Right lobe of liver (tissue), 6 donors: Measurements from ENCODE around the gene CIDEC. TPM values are rescaled to one million over a fixed set of nuclear protein-coding genes. Genes with fewer than 3 reads are reported as not detected.

ENCODE experiments used
- ATAC-seq, 4 donors: fragments of 200-7000 bp; cut with Tn5 transposase; one replicate each; pipeline ENCODE4 v1.9.1; 2020; ENCODE audit warnings: mild to moderate bottlenecking in 4 of 4, moderate library complexity in 4 of 4
- DNase-seq, 3 donors: peaks; one replicate each; pipeline ENCODE4 v3.0.0-alpha.2; 2020
- H3K27ac ChIP-seq, 3 donors: fragments of 200-600 bp; one replicate each; pipeline ENCODE4 v1.8.0; 2022
- H3K27me3 ChIP-seq, 2 donors: fragments of 200-600 bp; one replicate each; pipeline ENCODE4 v1.8.0; 2022
- H3K36me3 ChIP-seq, 4 donors: fragments of 200-600 bp; sonication (generic) in 1 of 4; one replicate each; pipeline versions ENCODE4 v1.5.1 to v1.8.0; 2017 to 2022; ENCODE audit warnings: control low read depth in 1 of 4
- H3K4me1 ChIP-seq, 4 donors: fragments of 200-600 bp; sonication (generic) in 1 of 4; one replicate each; pipeline versions ENCODE4 v1.5.1 to v1.8.0; 2017 to 2022; ENCODE audit warnings: control low read depth in 1 of 4
- H3K4me3 ChIP-seq, 3 donors: fragments of 200-600 bp; one replicate each; pipeline ENCODE4 v1.8.0; 2022
- H3K9me3 ChIP-seq, 4 donors: fragments of 200-600 bp; sonication (generic) in 1 of 4; one replicate each; pipeline versions ENCODE4 v1.5.1 to v1.8.0; 2017 to 2022; ENCODE audit warnings: control low read depth in 1 of 4
- POLR2A ChIP-seq: fragments of 450-650 bp; IDR thresholded peaks from one replicate; pipeline ENCODE4 v1.6.1; 2017; ENCODE audit warnings: antibody characterized with exemption, mild to moderate bottlenecking
- whole genome bisulfite sequencing: methylation state at CpG from one replicate; pipeline ENCODE4 v1.1.6; 2018; ENCODE audit warnings: low coverage, low lambda C conversion rate; ENCODE audit not compliant: insufficient coverage; ENCODE audit errors: missing lambda C conversion rate; 5-methylcytosine and 5-hydroxymethylcytosine counted together
- intact Hi-C, 2 donors: fragments of 100-400 bp; cut with DNase I; formaldehyde crosslinking; loops; one replicate each; pipeline versions ENCODE4 v1.11.2 to v1.14.1; 2022
- long read RNA-seq: library from polyadenylated mRNA; unstranded; transcript quantifications from one replicate; pipeline ENCODE4 v2.0.0, GENCODE V29; 2019
- total RNA-seq, 6 experiments: library from RNA; depleted of rRNA in 2 of 6; stranded (reverse); fragments of >200 nt in 2 of 6; fragmentation: NEBNext Ultra II Directional in 3 of 6; extraction: Animal tissue kit (Norgen Biotek cat#: 25700) in 3 of 6; gene quantifications; one replicate each; pipeline versions ENCODE4 v1.1.0 to v1.2.4, GENCODE V29; 2016 to 2023
- TF ChIP-seq, protein P1 (sequence below), 4 donors: fragments of 200-600 bp in 3 of 4; fragments of 450-650 bp in 1 of 4; IDR thresholded peaks; one replicate each; pipeline versions ENCODE4 v1.5.1 to v1.8.0; 2016 to 2022; ENCODE audit warnings: antibody characterized with exemption in 4 of 4, mild to moderate bottlenecking in 2 of 4
- donor health status: DM: no; HTN: yes; CAD: no.
- donor health status: DM: no; HTN: no; CAD: no.
- donor health status: DM: no; HTN: no; CAD: no.
- donor health status: DM: no; HTN: yes; CAD: no.
- donor health status: DM: no; HTN: yes; CAD: no.

The CIDEC gene, protein sequence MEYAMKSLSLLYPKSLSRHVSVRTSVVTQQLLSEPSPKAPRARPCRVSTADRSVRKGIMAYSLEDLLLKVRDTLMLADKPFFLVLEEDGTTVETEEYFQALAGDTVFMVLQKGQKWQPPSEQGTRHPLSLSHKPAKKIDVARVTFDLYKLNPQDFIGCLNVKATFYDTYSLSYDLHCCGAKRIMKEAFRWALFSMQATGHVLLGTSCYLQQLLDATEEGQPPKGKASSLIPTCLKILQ
- 100 to 1,000 TPM in 1 of 6 experiments, 10 to 100 TPM in 1, 1 to 10 TPM in 4; 1.0 to 101 (median 2.7) TPM for total RNA-seq
- long read RNA-seq, partial matches to known transcripts: 0 of 2 reads
- long read RNA-seq, other reads (novel, unspliced or antisense): 1 of 2 reads

DNA sequence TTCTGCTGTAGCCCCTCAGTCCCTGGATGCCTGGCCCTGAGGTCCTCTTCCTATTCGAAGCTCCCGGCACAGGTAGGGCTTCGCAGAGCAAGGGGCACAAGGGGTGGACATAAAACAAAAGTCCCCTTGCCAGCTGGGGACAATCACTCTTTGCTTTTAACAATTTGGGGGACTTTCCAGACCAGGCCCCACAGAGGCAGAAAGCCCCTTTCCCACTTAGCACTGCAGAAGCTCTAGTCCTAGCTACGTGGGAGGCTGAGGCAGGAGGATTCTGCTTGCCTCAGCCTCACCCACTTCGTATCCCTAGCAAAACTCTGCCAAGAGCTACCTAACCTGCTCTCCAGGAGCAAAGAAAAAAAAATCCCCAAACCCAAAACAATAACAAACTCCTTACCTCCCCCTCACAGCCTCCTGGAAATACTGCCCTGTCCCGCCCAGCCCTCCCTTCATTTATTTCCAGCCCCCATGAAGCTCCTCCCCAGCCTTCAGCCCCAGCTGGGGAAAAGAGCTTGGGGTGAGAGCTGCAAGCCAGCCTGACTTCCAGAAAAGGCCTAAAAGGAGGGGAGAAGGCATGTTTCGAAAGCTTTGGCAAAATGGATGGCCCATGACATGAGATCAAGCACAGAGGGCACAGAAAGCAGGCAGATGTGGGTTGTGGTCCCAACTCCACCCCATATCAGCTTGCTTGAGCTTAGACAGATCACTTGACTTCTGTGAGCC, at the start of gene CIDEC:
CIDEC (minus strand) TSS at position 424 of the 720 bp plus-strand sequence. CDS start 1,767 bp downstream, outside the sequence.
- no peak for DNase-seq
- Histone ChIP-seq H3K9me3 (no peaks in the 10 kb centered on the region), H3K27ac (no peak within 1 kb of the TSS), H3K36me3 (no peaks in the 10 kb centered on the region), H3K27me3 (no peaks in the 10 kb centered on the region), H3K4me3 (no peak within 1 kb of the TSS), H3K4me1 (no peaks in the 10 kb centered on the region)
- 85% methylated on average over 7 of the region's 7 CpGs for WGBS
- no peak for ATAC-seq
- intact Hi-C loops: no loop called here
- TF ChIP-seq POLR2A: no peak
- TF ChIP-seq, protein P1, sequence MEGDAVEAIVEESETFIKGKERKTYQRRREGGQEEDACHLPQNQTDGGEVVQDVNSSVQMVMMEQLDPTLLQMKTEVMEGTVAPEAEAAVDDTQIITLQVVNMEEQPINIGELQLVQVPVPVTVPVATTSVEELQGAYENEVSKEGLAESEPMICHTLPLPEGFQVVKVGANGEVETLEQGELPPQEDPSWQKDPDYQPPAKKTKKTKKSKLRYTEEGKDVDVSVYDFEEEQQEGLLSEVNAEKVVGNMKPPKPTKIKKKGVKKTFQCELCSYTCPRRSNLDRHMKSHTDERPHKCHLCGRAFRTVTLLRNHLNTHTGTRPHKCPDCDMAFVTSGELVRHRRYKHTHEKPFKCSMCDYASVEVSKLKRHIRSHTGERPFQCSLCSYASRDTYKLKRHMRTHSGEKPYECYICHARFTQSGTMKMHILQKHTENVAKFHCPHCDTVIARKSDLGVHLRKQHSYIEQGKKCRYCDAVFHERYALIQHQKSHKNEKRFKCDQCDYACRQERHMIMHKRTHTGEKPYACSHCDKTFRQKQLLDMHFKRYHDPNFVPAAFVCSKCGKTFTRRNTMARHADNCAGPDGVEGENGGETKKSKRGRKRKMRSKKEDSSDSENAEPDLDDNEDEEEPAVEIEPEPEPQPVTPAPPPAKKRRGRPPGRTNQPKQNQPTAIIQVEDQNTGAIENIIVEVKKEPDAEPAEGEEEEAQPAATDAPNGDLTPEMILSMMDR (IDR thresholded peaks at IDR 0.05): no peak

DNA sequence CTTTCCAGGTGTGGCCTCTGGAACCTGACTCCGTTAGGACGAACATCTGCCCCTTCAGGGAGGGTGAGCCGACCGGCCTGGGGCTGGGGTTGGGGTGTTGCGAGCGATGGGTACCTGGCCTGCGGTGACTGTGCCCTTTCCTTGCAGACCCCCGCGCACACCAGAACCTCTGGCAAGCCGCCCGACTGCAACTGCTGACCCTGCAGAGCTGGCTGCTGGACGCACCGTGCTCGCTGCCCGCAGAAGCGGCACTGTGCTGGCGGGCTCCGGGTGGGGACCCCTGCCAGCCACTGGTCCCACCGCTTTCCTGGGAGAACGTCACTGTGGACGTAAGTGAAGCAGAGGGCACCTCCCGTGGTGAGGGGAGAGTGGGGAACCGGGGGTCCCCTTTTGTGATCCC, 48.1 kb upstream of the CIDEC start:
- ATAC-seq (no peak), DNase-seq (no peak)
- TF ChIP-seq, protein P1 (IDR thresholded peaks at IDR 0.05): no peak
- no peak for TF ChIP-seq POLR2A
- no peaks in the 10 kb centered on the region for H3K9me3 ChIP-seq
- WGBS: no CpG with 5 or more reads among the region's 23 CpGs
- H3K4me3 ChIP-seq: no peak overlapping the region
- H3K4me1 ChIP-seq: peaks cover 0 to 9% (median 2%) of the 10 kb centered on the region in 4 donors
- no peaks in the 10 kb centered on the region for H3K27me3 ChIP-seq
- H3K27ac ChIP-seq: no peak overlapping the region
- peaks cover 0 to 12% (median 0%) of the 10 kb centered on the region in 4 donors for H3K36me3 ChIP-seq
- intact Hi-C loops: loop anchor here in 1 of 2 donors (10.0 kb wide), 1 partner anchor 73 kb away; no protein-coding TSS in a partner anchor

DNA sequence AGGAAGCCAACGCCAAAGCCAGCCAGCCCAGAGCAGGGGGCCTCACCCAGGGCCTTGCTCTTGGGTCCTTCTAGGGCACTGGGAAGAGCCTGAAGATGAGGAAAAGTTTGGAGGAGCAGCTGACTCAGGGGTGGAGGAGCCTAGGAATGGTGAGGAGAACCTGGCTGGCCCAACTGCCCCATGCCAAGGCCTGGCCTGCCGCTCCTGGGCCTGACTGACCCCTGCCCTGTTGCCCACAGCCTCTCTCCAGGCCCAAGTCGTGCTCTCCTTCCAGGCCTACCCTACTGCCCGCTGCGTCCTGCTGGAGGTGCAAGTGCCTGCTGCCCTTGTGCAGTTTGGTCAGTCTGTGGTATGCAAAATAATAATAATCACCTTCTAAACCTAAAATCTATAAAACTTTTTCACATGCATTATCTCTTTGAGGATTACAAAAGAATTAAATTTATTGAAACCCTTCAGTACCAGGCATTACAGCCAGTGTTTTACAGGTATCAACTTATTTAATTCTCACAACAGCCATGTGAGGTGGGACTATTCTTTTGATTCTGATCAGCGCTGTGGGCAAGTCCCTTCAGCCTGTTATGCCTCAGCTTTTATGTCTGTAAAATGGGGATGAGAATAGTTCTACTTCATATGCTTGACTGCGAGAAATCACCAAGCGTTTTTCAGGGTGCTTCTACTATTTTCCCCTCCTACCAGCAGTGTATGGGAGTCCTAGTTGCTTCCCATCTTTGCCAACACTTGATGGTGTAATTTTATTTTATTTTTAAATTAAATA, 38.4 kb upstream of the CIDEC start:
- Histone ChIP-seq H3K36me3 (no peaks in the 10 kb centered on the region), H3K27ac (no peak overlapping the region), H3K4me3 (peak overlapping the region in 2 of 3 donors; percentile 72 to 73), H3K9me3 (no peaks in the 10 kb centered on the region), H3K4me1 (peaks cover 0 to 38% (median 16%) of the 10 kb centered on the region in 4 donors), H3K27me3 (no peaks in the 10 kb centered on the region)
- no peak for TF ChIP-seq POLR2A
- TF ChIP-seq, protein P1 (IDR thresholded peaks at IDR 0.05): no peak
- intact Hi-C loops: no loop called here
- ATAC-seq (no peak), DNase-seq (no peak)
- 80% methylated on average over 3 of the region's 8 CpGs for WGBS

DNA sequence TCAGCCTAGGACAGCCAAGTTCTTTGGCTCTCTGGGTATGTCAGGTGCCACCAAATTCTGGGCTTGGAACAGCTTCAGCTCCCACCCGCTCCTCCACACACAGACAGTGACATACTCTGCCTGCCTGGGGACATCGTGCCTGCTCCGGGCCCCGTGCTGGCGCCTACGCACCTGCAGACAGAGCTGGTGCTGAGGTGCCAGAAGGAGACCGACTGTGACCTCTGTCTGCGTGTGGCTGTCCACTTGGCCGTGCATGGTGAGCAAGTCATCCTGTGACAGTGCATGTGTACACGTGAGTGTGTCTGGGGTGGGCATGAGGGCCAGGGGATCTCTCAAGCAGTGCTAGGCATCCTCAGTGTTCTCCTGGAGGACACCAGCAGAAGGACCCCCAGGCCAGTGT, 37.8 kb upstream of the CIDEC start:
- TF ChIP-seq, protein P1 (IDR thresholded peaks at IDR 0.05): no peak
- TF ChIP-seq POLR2A: no peak
- peak in 3 of 4 donors; percentile 4 to 11 (median 6) for ATAC-seq
- intact Hi-C loops: no loop called here
- peak in 2 of 3 donors; percentile 59 to 62 for DNase-seq
- Histone ChIP-seq H3K4me1 (peaks cover 0 to 44% (median 19%) of the 10 kb centered on the region in 4 donors), H3K9me3 (no peaks in the 10 kb centered on the region), H3K36me3 (no peaks in the 10 kb centered on the region), H3K4me3 (peak overlapping the region in 2 of 3 donors; percentile 72 to 73), H3K27ac (peak overlapping the region in 2 of 3 donors; percentile 75 to 87), H3K27me3 (no peaks in the 10 kb centered on the region)
- whole genome bisulfite sequencing: no CpG with 5 or more reads among the region's 10 CpGs
